ENCODE results near the gene TTC4.

TTC4 gene

GRCh38 chr1:54787604-54788003 lies 71.9 kb downstream of the TTC4 start:
- no peak for DNase-seq

DNA sequence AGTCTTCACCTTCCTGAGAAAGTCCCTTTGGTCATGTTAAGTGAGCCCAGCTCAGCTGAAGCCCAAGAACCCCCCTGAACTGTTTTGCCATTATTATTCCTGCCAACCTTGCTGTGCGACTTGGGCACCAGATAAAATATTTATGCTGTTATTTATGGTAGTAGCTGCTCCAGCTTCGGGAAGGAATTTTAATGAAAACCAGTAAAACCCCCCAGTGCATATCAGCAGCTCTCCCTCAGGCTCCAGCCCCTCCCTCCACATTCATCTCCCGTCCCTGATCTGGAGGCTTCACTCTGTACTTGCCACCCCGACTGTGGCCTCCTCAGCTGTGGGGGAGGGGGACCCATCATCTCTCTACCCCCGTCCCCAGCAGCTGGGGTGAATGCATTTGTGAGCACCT lies 72.8 kb downstream of the TTC4 start:
- no peak for DNase-seq

- peak; percentile 39 for DNase-seq
Measured at GRCh38 chr1:54791880-54792522, 76.3 kb downstream of the TTC4 start.

Data from NCI-H526 treated with DMSO at 0.1 percent for 48 hours (cell line).